ENCODE measurements around the gene ARHGEF37.
"Not testable (repeated sequence)": the region's sequence is repeated elsewhere in the genome, so short reads cannot be mapped to it uniquely, and the experiment has no call there.

The ARHGEF37 gene, protein sequence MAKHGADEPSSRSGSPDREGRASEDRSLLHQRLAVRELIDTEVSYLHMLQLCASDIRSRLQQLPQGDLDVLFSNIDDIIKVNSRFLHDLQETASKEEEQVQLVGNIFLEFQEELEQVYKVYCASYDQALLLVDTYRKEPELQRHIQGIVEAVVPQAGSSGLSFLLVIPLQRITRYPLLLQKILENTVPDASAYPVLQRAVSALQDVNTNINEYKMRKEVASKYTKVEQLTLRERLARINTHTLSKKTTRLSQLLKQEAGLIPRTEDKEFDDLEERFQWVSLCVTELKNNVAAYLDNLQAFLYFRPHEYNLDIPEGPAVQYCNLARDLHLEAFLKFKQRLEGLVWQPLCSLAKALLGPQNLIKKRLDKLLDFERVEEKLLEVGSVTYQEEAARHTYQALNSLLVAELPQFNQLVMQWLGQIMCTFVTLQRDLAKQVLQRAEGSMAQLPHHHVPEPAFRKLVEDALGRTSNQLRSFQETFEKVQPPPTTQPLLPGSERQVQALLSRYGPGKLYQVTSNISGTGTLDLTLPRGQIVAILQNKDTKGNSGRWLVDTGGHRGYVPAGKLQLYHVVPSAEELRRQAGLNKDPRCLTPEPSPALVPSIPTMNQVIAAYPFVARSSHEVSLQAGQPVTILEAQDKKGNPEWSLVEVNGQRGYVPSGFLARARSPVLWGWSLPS

DNA sequence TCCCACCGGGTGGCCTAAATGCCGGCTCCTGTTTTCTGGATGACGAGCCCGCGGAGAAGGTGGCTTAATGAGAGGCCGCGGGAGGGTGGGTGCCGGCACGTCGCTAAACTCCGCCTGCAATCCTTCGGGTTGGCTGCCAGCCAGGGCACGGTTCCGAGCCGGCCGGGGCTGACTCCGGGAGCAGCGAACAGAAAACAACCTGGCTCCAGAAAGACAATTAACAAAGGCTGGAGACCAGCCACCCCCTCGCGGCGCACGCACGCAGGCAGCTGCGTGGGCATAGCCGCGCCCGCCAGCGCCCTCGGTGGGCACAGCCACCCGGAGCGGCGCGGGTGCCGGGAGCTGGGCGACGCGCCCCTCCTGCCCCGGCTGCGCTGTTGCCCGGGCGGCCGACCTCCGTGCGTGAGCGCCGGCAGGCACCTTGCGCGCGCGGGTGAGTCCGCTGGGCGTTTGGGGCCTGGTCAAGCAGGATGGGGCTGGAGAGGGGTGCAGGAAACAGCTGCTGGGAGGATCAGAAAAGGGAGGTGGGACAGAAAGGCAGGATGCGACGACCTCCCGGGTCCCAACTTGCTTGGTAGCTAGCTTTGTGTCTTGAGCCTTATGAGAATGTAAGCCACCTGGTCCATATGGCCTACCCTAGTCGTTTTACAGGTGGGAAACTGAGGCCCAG, at the start of gene ARHGEF37:
Gene ARHGEF37, plus strand, starts transcription at position 307 of the 670 bp plus-strand sequence. CDS start 16,272 bp downstream, outside the sequence.
- peak in 3 of 4 experiments; percentile 11 to 49 (median 18) for DNase-seq

DNA sequence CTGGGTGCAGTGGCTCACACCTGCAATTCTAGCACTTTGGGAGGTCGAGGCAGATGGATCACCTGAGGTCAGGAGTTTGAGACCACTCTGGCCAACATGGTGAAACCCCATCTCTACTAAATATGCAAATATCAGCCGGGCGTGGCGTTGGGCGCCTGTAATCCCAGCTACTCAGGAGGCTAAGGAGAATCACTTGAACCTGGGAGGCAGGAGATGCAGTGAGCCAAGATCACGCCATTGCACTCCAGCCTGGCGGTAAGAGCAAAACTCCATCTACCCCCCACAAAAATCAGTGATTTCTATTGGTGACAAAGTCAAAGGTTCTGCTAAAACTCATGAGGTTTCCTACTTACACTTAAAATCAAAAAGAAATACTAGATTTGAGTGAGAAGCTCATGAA, 48.9 kb upstream of the ARHGEF37 start:
- DNase-seq: no peak

DNA sequence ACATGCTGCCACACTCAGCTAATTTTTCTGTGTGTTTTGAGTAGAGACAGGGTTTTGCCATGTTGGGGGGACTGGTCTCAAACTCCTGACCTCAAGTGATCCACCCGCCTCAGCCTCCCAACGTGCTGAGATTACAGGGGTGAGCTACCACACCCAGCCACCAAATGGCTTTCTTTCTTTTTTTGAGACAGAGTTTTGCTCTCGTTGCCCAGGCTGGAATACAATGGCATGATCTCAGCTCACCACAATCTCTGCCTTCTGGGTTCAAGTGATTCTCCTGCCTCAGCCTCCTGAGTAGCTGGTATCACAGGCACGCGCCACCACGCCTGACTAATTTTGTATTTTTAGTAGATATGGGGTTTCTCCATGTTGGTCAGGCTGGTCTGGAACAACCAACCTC, 45.5 kb upstream of the ARHGEF37 start:
- not testable (repeated sequence) for DNase-seq

DNA sequence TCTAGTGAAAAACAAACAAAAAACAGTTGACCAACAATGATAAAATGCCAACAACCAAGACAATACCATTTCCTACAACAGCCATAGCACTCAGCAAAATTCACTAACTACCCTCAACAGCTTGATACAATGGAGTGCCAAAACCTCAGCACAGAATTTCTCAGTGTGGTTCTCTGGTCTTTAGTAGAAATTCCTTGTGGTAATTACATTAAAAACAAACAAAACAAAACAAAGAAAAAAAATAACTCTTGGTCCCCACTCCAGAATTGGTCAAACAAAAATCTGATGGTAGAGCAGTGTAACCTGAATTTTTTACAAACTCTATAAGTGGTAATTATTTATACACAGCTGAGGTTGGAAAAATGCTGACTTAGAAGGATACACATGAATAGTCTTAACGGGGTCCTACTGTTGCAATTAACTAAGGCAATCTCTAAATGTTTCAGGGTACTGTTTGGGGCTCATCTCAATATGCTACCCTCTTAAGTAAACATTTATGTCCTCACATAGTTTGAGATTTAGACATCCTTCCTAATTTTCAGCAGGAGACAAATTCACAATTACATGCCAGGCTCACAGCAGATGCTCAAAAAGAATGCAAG, 43.8 kb upstream of the ARHGEF37 start:
- no peak for DNase-seq

DNA sequence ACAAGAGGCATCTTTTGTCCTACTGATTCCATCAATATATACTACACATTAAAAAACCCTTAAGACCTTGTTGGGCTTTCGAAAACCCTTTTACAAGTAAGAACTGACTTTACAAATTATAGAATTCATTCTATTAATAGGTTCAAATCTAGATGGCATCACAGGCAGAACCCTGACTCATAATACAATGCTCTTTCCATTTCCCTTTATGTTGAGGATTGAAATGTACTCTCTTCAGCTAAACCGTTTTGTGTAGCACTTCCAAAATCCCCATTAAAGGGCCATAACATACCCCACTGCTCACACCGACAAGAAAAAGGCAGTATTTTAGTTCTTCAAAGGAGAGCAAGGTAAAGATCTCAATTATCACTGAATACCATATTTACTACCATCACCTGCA, 41.2 kb upstream of the ARHGEF37 start:
- DNase-seq: no peak

DNA sequence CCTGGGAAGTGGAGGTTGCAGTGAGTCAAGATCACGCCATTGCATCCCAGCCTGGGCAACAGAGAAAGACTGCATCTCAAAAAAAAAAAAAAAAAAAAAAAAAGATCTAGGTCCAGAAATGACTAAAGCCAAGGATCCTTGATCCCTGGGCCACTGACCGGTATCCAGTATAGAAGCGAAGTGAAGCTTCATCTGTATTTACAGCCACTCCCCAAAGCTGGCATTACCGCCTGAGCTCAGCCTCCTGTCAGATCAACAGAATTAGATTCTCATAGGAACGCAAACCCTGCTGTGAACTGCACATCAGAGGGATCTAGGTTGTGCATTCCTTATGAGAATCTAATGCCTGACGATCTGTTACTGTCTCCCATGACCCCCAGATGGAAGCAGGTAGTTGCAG, 39.4 kb upstream of the ARHGEF37 start:
- no peak for DNase-seq

DNA sequence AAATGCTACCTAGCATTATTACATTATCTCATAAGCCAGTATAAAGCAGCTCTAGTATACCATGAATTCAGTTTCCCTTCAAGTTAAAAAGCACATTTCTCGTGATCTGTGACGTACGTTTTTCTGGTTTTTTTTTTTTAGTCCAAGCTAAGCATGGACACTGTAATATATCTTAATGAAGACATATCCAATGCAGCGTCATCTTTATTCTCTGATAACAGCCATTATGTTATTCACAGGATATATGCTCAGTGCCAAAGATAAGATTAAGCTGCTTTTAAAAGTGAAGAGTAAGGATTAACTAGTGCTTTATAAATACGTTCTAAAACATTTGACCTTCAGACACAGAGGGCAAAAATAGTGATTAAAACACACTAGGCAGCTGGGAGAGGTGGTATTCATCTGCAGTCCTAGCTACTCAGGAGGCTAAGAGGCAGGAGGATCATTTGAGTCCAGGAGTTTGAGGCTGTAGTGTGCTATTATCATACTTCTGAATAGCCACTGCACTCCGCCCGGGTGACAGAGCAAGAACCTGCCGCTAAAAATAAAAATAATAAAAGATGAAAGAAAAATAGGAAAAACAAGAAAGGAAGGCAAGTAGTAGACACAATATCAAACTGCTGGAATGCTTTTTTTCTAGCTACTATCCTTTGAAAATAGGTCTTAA, 37.8 kb upstream of the ARHGEF37 start:
- DNase-seq: no peak

DNA sequence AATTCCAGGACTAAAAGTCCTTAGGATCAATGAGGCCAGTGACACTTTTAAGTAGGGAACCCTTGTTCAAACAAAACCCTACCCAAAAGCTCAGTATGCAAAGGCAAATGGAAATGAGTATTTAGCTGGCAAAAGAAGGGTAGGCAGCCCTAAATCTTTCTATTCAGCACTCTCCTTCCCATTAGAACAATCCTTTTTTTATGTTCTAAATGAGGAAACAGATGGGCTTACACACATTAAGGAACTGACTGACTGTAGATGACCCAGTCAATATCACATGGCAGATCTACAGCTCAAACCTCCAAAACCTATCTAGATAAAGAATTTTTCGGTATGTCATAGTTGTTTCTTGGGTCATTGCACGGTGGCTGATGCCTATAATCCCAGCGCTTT, 37.3 kb upstream of the ARHGEF37 start:
- no peak for DNase-seq

DNA sequence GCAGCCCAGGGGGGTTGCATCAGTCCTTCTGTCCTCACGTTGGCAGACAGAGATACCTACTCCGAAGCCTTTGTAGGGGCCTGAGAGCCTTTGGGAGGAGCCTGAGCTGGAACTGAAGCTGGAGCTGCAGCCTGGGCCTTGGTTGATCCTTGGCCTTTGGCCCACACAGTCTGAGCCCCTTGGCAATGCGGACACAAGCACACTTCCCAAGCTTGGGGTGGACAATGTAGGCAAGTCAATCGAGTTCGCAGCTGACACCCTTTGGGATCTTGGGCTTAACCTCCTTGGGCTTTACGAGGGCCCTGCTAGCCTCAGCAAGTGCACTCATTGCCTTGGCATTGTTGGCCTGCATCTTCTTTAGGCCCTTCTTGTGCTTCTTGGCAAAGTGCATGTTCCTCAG, 36.0 kb upstream of the ARHGEF37 start:
- no peak for DNase-seq

DNA sequence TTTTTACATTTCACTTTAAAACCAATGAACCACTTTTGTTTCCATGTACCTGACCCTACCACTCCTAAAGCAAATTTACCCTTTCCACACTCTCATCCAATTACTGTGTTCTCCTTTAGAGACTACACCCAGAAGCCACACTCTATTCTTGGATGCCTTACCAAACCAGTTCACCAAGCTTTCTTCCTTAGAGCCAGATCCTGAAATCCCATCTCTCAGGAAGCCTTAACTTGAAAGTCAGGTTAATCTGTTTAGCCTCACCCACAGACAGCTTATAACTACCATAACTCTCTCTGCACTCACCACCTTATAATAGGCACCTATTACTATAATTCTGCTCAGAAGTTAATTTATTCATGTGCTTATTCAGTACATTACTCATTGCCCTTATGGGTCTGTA, 34.3 kb upstream of the ARHGEF37 start:
- no peak for DNase-seq

DNA sequence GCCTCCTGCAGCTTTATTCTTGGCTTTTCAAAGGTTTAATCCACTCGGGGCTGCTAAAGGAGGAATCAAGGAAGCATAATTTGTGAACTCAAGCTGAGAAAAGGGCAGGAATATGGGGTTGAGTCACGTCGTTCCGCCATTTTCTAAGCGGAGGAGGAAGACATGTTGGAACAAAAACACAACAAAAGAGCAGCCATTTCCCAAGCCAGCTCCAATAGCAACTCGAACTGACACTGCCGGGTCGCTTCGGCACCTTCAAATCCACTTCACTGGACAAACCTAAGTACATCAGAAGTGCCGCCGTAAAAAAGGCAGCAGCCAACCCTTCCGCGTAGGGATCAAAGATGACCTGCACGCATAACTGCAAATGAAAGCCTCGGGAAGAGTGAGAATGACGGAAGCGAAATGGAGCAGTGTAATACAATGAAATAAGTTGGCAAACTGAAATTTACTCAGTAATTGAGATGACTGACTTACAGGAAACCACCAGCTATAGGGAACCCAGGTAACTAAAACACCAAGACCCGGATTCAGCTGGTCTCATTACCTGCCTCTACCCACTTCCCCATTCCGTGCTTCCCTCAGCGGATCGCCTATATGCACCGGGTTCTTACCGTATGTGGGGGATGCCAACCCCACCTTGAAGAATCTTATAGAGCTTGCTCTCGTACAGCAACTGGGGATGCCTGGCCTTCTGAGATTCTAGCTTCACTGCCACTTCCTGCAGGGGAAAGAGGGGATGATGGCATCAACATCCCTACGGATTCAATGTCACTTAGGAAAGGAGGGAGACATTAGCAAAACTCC, 31.6 kb upstream of the ARHGEF37 start:
- peak in 1 of 4 experiments; percentile 18 for DNase-seq

DNA sequence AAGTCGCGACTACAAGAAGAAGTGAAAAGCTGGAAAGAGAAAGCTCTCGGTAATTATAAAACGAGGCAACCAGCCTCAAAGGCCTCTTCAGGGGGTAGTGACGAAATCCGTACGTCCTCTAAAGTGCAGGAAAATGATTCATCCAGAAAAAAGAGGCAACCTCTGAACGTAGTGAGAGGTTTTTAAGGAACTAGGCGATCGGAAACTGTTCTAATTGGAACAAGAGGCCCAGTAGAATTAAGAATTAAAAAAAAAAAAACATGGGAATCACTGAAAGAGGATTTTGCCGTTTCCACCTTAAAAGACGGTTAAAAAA, 31.1 kb upstream of the ARHGEF37 start:
- no peak for DNase-seq

DNA sequence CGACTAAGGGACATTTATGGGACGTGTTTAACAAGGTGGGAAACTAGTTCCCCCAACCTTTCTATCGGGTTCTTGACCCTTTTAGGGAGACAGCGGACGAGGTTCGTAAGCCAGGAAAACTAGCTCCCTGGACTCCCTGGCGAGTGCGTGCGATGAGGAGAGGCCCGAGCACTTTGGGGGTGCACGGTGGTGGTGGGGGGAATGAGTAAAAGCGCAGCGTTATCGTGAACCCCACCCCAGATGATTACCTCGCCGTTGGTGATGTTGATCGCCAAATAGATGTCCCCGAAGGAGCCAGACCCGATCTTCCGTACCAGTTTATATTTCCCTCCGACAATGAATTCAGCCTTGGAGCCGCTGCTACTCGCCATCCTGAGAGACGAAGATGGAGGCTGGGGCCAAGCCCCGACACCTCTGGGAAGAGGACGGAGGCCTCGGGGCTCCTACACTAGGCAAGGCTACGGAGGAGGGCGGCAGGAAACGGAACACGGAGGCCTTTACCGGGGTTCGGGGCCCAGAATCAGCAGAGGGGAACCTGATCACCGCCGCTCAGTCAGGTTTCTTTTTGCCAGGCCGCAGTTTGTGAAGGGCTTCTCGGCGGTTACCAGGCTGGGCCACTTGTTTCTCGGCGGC, 30.6 kb upstream of the ARHGEF37 start:
- DNase-seq: peak in 1 of 4 experiments; percentile 53

DNA sequence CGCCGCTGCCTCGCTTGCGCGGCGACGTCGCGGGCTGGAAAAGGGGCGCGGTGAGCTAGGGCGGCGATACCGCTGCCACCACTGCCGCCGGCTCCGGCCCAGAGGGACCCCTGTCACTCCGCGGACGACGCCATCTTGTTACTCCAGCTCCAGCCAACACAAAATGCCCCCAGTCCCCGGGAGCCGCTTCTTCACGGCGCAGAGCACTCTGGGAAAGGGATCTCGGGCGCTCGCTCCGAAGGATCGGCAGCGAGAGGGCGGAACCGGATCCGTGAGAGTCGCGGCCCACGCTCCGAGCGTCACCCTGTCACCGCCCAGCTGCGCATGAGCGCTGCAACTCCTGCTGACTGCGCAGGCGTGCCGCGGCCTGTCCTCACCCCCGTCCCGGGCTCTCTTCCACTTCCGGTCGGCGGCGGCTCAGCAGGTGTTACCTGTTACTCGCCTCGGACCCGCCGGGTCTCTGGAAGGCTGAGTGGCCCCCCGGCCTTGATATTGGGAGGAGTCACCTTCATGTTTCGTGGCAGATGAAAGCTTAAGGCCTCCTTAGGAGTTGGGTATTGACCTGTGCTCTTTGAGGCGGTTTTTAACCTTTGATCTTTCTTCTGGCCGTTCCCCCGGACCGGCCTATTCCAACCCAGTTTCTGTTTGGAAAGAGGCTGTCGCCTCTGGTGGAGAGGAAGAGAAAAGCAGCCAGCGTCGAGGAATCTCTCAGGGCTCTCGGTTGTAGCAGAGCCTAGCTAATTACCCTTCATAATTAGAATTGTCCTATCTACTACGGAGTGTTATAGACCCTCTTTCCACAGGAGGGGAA, 29.9 kb upstream of the ARHGEF37 start, which contains the start of gene CSNK1A1:
Gene CSNK1A1, minus strand, starts transcription at position 213 of the 811 bp plus-strand sequence. CDS start 475 bp downstream, outside the sequence.
- peak; percentile 95 to 99 (median 98) for DNase-seq

DNA sequence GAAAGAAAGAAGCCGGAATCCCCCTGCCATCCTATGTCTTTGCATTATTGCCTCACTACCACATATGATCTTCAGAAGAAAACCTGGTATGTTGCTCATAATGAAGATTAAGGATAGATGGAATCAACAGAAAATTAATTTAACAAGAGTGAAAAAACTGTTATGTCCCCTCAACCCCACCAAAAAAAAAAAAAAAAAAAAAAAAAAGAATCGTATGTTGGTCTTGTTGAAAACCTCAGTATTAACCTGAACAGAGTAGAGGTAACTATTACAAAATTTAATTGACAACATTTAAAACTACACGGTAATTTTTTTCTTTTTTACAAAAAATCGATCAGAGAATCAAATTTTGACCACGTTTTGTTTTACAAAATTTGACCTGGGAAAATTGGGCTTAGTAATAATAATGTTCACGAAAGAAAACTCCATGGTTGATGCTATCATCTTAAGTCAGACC, 29.2 kb upstream of the ARHGEF37 start:
- no peak for DNase-seq

DNA sequence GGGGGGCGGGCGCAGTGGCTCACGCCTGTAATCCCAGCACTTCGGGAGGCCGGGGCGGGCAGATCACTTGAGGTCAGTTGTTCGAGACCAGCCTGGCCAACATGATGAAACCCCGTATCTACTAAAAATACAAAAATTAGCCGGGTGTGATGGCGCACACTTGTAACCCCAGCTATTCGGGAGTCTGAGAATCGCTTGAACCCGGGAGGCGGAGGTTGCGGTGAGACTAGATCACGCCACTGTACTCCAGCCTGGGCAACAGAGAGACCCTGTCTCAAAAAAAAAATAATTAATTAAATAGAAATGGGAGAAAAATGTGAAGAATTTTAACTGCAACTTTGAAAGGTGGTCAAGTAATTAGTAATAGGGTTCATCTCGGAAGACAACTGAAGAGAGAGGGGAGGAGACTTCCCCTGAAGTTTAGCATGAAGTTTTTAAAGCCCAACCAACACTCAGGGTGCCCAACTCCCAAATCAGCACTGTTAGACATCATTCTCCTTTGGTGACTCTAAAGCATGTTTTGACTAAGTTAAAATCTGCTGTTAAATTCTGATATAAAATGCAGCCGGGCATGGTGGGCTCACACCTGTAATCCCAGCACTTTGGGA, 28.6 kb upstream of the ARHGEF37 start:
- no peak for DNase-seq

DNA sequence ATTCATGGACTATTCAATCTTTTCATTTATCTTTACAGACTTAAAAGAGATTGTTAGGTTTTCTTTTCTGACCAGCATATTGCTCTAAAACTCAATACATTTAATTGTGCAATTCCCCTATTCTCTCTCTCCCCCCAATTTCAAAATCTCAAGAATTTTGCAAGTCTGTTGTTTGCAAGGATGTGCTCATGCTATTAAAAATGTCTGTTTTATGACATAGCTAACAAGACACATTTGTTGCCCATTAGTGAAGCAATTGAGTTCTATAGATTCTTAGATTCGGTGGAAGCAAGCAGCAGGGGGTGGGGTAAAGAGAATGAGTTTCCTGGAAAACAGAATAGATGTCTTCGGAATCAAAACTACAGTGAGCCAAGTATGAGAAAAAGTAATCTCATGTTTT, 21.6 kb upstream of the ARHGEF37 start:
- DNase-seq: no peak

DNA sequence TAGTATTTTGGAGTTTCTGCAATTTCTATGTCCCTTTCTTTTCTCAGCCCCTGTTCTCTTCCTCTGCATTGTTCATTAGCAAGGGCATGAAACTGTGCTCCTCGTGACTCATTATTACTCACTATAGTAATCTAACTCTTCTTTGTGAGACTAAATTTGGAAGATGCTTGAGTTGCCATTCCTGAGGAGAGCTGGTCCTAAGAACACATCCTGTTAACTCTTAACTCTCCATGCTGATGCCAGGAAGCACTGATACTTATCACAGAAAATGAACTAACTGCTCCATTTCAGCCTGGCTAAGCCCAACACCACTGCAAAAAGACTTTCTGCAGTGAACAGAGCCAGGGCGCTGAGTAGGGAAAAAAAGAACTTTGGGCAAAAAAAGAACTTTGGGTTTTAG, 19.4 kb upstream of the ARHGEF37 start:
- DNase-seq: no peak

DNA sequence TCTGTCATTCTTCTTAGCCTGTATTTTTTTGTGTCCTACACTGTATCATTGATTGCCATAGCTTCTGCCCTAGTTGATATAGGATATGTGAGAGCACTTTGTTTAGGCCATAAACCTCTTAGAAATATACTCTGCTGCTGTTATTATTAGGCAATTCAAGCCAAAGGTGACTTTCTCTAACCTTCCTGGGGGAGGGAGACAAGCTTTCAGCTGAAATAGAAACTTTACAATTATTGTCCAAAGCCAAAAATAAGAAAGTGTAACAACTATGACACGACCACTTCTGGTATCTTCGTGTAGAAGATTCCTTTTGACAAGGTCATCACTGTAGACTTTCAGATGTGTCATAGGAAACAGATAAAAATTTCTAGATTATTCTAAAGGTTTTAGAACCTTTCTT, 17.8 kb upstream of the ARHGEF37 start:
- DNase-seq: no peak

Data from activated naive CD4-positive, alpha-beta T cell (primary cell).